ENCODE results near the gene POU2AF2. TPM values are rescaled to one million over a fixed set of nuclear protein-coding genes. Genes with fewer than 3 reads are reported as not detected.

The POU2AF2 gene
- total RNA-seq, 1 donor from 2014 or later: not detected

DNA sequence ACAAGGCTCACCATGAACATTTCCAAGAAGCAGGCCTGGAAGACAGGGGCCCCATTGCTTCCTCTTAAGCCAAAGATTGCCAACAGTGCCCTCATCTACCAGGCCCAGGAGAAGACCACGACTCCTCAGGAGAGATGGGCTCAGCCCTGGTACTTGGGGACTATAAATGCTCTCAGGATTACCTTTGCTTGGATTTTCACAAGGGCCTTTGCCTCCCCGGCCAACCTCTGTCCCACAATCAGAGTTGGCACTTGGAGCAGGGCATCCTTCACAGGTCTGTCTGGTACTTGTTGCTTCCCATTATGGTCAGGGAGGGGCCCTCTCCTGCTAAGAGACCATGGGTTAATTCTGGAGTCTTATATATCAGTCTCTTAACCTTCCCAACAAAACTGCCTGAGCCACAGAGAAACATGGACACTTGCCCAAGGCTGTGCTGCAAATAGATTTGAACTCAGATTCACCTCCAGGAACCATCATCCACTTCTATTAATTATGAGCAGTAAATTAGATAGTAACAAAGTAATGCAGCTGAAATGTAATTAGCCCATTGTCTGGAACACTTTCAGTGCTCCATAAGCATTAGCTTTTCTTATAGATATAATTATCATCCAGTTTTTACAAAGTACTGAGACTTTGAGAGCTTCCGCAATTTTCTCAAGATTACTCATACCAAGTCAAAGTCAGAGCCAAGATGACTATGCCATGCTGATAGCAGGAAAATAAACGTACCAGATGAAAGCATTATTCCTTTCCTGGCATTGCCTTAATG is 86.4 kb downstream of the POU2AF2 start:
- TF ChIP-seq CTCF (IDR thresholded peaks at IDR 0.05; ENCODE audit: insufficient read depth, low read length, poor library complexity, severe bottlenecking): no peak
- no peak for DNase-seq (ENCODE audit: low read depth)
- Histone ChIP-seq H3K4me3 (ENCODE audit: low read depth, low read length) (no peak overlapping the region), H3K27me3 (ENCODE audit: control insufficient read depth, insufficient read depth, low read length) (no peaks in the 10 kb centered on the region), H3K36me3 (ENCODE audit: control insufficient read depth, insufficient read depth, low read length) (no peaks in the 10 kb centered on the region)

DNA sequence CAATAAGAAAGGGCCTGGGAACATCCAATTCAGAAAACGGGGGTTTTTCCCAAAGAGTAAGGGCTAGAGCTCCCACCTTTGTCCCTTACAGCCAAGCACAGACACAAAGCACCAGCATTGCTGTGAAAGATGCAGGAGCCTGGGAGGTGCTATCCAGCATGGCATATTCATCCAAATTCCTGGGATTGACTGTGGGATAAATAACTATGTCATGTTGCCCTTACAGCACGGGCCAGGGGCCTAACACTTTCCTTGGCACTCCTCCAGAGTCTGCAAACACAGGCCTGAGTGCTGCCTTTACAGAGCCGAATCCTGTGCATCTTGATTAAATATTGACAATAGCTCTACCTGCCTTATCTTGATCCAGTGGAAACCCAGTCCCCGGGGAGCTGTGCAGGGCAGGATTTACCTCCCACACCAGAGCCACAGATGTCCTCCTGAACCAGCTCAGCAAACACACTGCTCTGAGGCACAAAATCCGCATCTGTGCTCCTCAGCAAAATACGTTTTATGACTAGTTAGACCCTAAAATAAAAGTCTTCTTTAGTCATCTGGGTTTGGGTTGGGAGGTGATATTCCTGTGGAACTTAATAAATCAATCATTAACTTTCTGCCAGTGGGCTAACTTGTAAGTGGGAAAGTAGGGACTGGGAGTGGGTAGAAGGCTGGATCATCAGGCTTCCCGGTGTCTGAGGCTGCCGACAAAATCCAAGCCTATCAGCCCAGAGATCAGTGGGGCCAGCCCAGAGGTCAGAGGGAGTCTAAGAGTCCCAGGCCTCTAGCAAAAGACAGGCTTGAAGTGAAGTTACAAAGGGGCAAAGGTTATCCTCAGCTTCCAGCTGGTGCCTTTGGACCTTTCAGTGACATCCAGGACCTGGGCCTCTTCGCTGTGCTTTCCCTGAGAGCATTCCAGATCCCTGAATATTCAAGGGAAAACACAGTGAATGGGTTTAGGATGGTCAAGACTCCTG is 89.3 kb downstream of the POU2AF2 start:
- no peak overlapping the region for H3K4me3 ChIP-seq (ENCODE audit: low read depth, low read length)
- no peak for DNase-seq (ENCODE audit: low read depth)
- no peaks in the 10 kb centered on the region for H3K36me3 ChIP-seq (ENCODE audit: control insufficient read depth, insufficient read depth, low read length)
- no peak for TF ChIP-seq CTCF (IDR thresholded peaks at IDR 0.05; ENCODE audit: insufficient read depth, low read length, poor library complexity, severe bottlenecking)
- no peaks in the 10 kb centered on the region for H3K27me3 ChIP-seq (ENCODE audit: control insufficient read depth, insufficient read depth, low read length)

GRCh38 chr11:111335549-111335948 is 90.0 kb downstream of the POU2AF2 start:
- no peak for TF ChIP-seq CTCF (IDR thresholded peaks at IDR 0.05; ENCODE audit: insufficient read depth, low read length, poor library complexity, severe bottlenecking)
- no peak for DNase-seq (ENCODE audit: low read depth)
- no peak overlapping the region for H3K4me3 ChIP-seq (ENCODE audit: low read depth, low read length)
- H3K27me3 ChIP-seq (ENCODE audit: control insufficient read depth, insufficient read depth, low read length): no peaks in the 10 kb centered on the region
- H3K36me3 ChIP-seq (ENCODE audit: control insufficient read depth, insufficient read depth, low read length): no peaks in the 10 kb centered on the region

Other genes with a start within 250 kb of the POU2AF2 start
- gene POU2AF3, start 52.8 kb downstream of the POU2AF2 start, total RNA-seq: 0.25 TPM in 1 of 2 replicates, not detected in the other
- not detected in 2 replicates for gene POU2AF1, start 133.6 kb downstream of the POU2AF2 start, total RNA-seq